HEK293 (cell line): Measurements from ENCODE around the gene BTRC.

Experiments
- ATF2 ChIP-seq: fragments of 450-650 bp; formaldehyde crosslinking; IDR thresholded peaks from 2 replicates; pipeline ENCODE4 v1.5.1; 2016; ENCODE audit warnings: missing biosample characterization, missing genetic modification characterization, low read depth
- BCL11B ChIP-seq: fragments of 450-650 bp; formaldehyde crosslinking; IDR thresholded peaks from 2 replicates; pipeline ENCODE4 v1.5.1; 2016; ENCODE audit warnings: low read depth, missing biosample characterization, missing genetic modification characterization
- EGR2 ChIP-seq: fragments of 450-650 bp; formaldehyde crosslinking; IDR thresholded peaks from 2 replicates; pipeline ENCODE4 v1.5.1; 2016; ENCODE audit warnings: low read depth, missing biosample characterization, missing genetic modification characterization
- GFI1B ChIP-seq: fragments of 450-650 bp; formaldehyde crosslinking; IDR thresholded peaks from 2 replicates; pipeline ENCODE4 v1.5.1; 2016; ENCODE audit warnings: missing biosample characterization, missing genetic modification characterization
- GLI2 ChIP-seq: fragments of 450-650 bp; formaldehyde crosslinking; IDR thresholded peaks from 2 replicates; pipeline ENCODE4; 2017; ENCODE audit warnings: missing biosample characterization, missing genetic modification characterization, low read depth, borderline replicate concordance
- GLI4 ChIP-seq: fragments of 450-650 bp; formaldehyde crosslinking; IDR thresholded peaks from 2 replicates; pipeline ENCODE4 v1.5.1; 2016; ENCODE audit warnings: missing biosample characterization, missing genetic modification characterization
- GLIS1 ChIP-seq: fragments of 450-650 bp; formaldehyde crosslinking; IDR thresholded peaks from 2 replicates; pipeline ENCODE4 v1.5.1; 2016; ENCODE audit warnings: missing biosample characterization, missing genetic modification characterization
- PBX3 ChIP-seq: sonication (generic); formaldehyde crosslinking; IDR thresholded peaks from 2 replicates; pipeline ENCODE4 v1.8.1; 2022; ENCODE audit warnings: mild to moderate bottlenecking, moderate library complexity, missing genetic modification reagents
- SETDB1 ChIP-seq: IDR thresholded peaks from one replicate; pipeline ENCODE4 v1.6.1; 2017; ENCODE audit warnings: mild to moderate bottlenecking, low read length, moderate library complexity, mixed read lengths; ENCODE audit not compliant: insufficient read length
- SP7 ChIP-seq: fragments of 450-650 bp; formaldehyde crosslinking; IDR thresholded peaks from 2 replicates; pipeline ENCODE4 v1.5.1; 2016; ENCODE audit warnings: missing biosample characterization, missing genetic modification characterization
- ZFP37 ChIP-seq: fragments of 450-650 bp; formaldehyde crosslinking; IDR thresholded peaks from 2 replicates; pipeline ENCODE4 v1.5.1; 2016; ENCODE audit warnings: missing biosample characterization, missing genetic modification characterization
- ZNF19 ChIP-seq: fragments of 450-650 bp; formaldehyde crosslinking; IDR thresholded peaks from 2 replicates; pipeline ENCODE4; 2016; ENCODE audit warnings: missing biosample characterization, missing genetic modification characterization, low read depth
- ZNF214 ChIP-seq: fragments of 450-650 bp; formaldehyde crosslinking; IDR thresholded peaks from 2 replicates; pipeline ENCODE4 v1.5.1; 2017; ENCODE audit warnings: missing biosample characterization, mild to moderate bottlenecking, missing genetic modification characterization, borderline replicate concordance
- ZNF266 ChIP-seq: fragments of 450-650 bp; formaldehyde crosslinking; IDR thresholded peaks from 2 replicates; pipeline ENCODE4 v1.5.1; 2016; ENCODE audit warnings: missing biosample characterization, missing genetic modification characterization, low read depth
- ZNF292 ChIP-seq: fragments of 450-650 bp; formaldehyde crosslinking; IDR thresholded peaks from 2 replicates; pipeline ENCODE4 v1.5.1; 2016; ENCODE audit warnings: low read depth, missing biosample characterization, missing genetic modification characterization, borderline replicate concordance
- ZNF354C ChIP-seq: fragments of 450-650 bp; formaldehyde crosslinking; IDR thresholded peaks from 2 replicates; pipeline ENCODE4 v1.5.1; 2016; ENCODE audit warnings: missing biosample characterization, missing genetic modification characterization, low read depth, borderline replicate concordance
- ZNF362 ChIP-seq: fragments of 450-650 bp; formaldehyde crosslinking; IDR thresholded peaks from 2 replicates; pipeline ENCODE4 v1.5.1; 2016; ENCODE audit warnings: missing biosample characterization, missing genetic modification characterization
- ZNF391 ChIP-seq: fragments of 450-650 bp; formaldehyde crosslinking; IDR thresholded peaks from 2 replicates; pipeline ENCODE4 v1.5.1; 2016; ENCODE audit warnings: low read depth, missing biosample characterization, missing genetic modification characterization, borderline replicate concordance
- ZNF521 ChIP-seq: fragments of 450-650 bp; formaldehyde crosslinking; IDR thresholded peaks from 2 replicates; pipeline ENCODE4 v1.5.1; 2017; ENCODE audit warnings: missing biosample characterization, mild to moderate bottlenecking, missing genetic modification characterization
- ZNF529 ChIP-seq: fragments of 450-650 bp; formaldehyde crosslinking; IDR thresholded peaks from 2 replicates; pipeline ENCODE4 v1.5.1; 2017; ENCODE audit warnings: missing genetic modification characterization, missing biosample characterization; ENCODE audit not compliant: insufficient replicate concordance
- ZNF544 ChIP-seq: fragments of 450-650 bp; formaldehyde crosslinking; IDR thresholded peaks from 2 replicates; pipeline ENCODE4 v1.5.0; 2017; ENCODE audit warnings: missing biosample characterization, missing genetic modification characterization
- ZNF548 ChIP-seq: fragments of 450-650 bp; formaldehyde crosslinking; IDR thresholded peaks from 2 replicates; pipeline ENCODE4 v1.5.1; 2016; ENCODE audit warnings: missing biosample characterization, missing genetic modification characterization
- ZNF561 ChIP-seq: fragments of 450-650 bp; IDR thresholded peaks from 2 replicates; pipeline ENCODE4 v1.5.1; 2018; ENCODE audit warnings: missing biosample characterization, missing genetic modification characterization, borderline replicate concordance
- ZNF670 ChIP-seq: fragments of 450-650 bp; formaldehyde crosslinking; IDR thresholded peaks from 2 replicates; pipeline ENCODE4 v1.5.1; 2016; ENCODE audit warnings: missing biosample characterization, missing genetic modification characterization, low read depth
- ZNF692 ChIP-seq: fragments of 450-650 bp; formaldehyde crosslinking; IDR thresholded peaks from 2 replicates; pipeline ENCODE4 v1.5.1; 2016; ENCODE audit warnings: missing biosample characterization, missing genetic modification characterization
- ZNF707 ChIP-seq: fragments of 450-650 bp; formaldehyde crosslinking; IDR thresholded peaks from 2 replicates; pipeline ENCODE4 v1.5.1; 2016; ENCODE audit warnings: missing biosample characterization, missing genetic modification characterization
- ZNF791 ChIP-seq: fragments of 450-650 bp; formaldehyde crosslinking; IDR thresholded peaks from 2 replicates; pipeline ENCODE4 v1.5.1; 2016; ENCODE audit warnings: missing biosample characterization, missing genetic modification characterization
- ZSCAN5A ChIP-seq: fragments of 450-650 bp; formaldehyde crosslinking; IDR thresholded peaks from 2 replicates; pipeline ENCODE4 v1.5.1; 2016; ENCODE audit warnings: missing biosample characterization, missing genetic modification characterization
- ZXDB ChIP-seq: fragments of 450-650 bp; formaldehyde crosslinking; IDR thresholded peaks from 2 replicates; pipeline ENCODE4 v1.5.1; 2016; ENCODE audit warnings: missing biosample characterization, missing genetic modification characterization
- TF ChIP-seq, protein P1 (sequence below): IDR thresholded peaks from 2 replicates; pipeline ENCODE4 v1.6.1; 2011; ENCODE audit warnings: mild to moderate bottlenecking, low read depth, low read length, borderline replicate concordance
- TF ChIP-seq, protein P2 (sequence below): fragments of 450-650 bp; formaldehyde crosslinking; IDR thresholded peaks from 2 replicates; pipeline ENCODE4 v1.5.1; 2016; ENCODE audit warnings: missing biosample characterization, missing genetic modification characterization

The BTRC gene

GRCh38 chr10:101595591-101596433, 241.8 kb downstream of the BTRC start (continued):
- TF ChIP-seq ZNF292 (tag by site-specific recombination) (no peak), SETDB1 (no peak), SP7 (tag by site-specific recombination) (peak; percentile 46; the same call in 1 of the 2 replicates), ZFP37 (tag by site-specific recombination) (no peak), ZNF548 (tag by site-specific recombination) (no peak), ATF2 (tag by site-specific recombination) (0 out of 2 replicates have a peak, but pooled peaks have one; percentile 42), BCL11B (tag by site-specific recombination) (peak; percentile 35; the same call in 1 of the 2 replicates), ZNF214 (no peak), ZNF391 (tag by site-specific recombination) (no peak), ZNF529 (tag by site-specific recombination) (no peak), ZNF544 (tag by site-specific recombination) (no peak), ZNF354C (tag by site-specific recombination) (no peak), GLI4 (tag by site-specific recombination) (no peak), PBX3 (CRISPR knock-in tag) (no peak), ZNF362 (tag by site-specific recombination) (no peak), ZNF521 (no peak), GFI1B (tag by site-specific recombination) (peak; percentile 74), ZXDB (tag by site-specific recombination) (no peak), ZNF670 (tag by site-specific recombination) (no peak), GLIS1 (tag by site-specific recombination) (peak; percentile 81), GLI2 (tag by site-specific recombination) (no peak), ZNF707 (no peak), EGR2 (tag by site-specific recombination) (no peak), ZNF692 (tag by site-specific recombination) (peak; percentile 51; the same call in 1 of the 2 replicates), ZNF19 (tag by site-specific recombination) (no peak), ZNF791 (tag by site-specific recombination) (no peak), ZNF266 (tag by site-specific recombination) (no peak), ZNF561 (0 out of 2 replicates have a peak, but pooled peaks have one; percentile 60), ZSCAN5A (no peak)
- TF ChIP-seq, protein P1, sequence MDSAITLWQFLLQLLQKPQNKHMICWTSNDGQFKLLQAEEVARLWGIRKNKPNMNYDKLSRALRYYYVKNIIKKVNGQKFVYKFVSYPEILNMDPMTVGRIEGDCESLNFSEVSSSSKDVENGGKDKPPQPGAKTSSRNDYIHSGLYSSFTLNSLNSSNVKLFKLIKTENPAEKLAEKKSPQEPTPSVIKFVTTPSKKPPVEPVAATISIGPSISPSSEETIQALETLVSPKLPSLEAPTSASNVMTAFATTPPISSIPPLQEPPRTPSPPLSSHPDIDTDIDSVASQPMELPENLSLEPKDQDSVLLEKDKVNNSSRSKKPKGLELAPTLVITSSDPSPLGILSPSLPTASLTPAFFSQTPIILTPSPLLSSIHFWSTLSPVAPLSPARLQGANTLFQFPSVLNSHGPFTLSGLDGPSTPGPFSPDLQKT: no peak
- TF ChIP-seq, protein P2, sequence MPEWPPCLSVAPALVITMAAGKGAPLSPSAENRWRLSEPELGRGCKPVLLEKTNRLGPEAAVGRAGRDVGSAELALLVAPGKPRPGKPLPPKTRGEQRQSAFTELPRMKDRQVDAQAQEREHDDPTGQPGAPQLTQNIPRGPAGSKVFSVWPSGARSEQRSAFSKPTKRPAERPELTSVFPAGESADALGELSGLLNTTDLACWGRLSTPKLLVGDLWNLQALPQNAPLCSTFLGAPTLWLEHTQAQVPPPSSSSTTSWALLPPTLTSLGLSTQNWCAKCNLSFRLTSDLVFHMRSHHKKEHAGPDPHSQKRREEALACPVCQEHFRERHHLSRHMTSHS (tag by site-specific recombination): no peak
